Activated effector memory CD4-positive, alpha-beta T cell treated with Interleukin-2 at 50 U/mL for 16 hours (primary cell): ENCODE results near the gene TMEM222.

Experiments used
- DNase-seq: peaks from one replicate; pipeline ENCODE4 v3.0.0-alpha.2; 2020

The TMEM222 gene

GRCh38 chr1:27306892-27307761 lies 14.8 kb upstream of the TMEM222 start:
- DNase-seq = no peak

DNA sequence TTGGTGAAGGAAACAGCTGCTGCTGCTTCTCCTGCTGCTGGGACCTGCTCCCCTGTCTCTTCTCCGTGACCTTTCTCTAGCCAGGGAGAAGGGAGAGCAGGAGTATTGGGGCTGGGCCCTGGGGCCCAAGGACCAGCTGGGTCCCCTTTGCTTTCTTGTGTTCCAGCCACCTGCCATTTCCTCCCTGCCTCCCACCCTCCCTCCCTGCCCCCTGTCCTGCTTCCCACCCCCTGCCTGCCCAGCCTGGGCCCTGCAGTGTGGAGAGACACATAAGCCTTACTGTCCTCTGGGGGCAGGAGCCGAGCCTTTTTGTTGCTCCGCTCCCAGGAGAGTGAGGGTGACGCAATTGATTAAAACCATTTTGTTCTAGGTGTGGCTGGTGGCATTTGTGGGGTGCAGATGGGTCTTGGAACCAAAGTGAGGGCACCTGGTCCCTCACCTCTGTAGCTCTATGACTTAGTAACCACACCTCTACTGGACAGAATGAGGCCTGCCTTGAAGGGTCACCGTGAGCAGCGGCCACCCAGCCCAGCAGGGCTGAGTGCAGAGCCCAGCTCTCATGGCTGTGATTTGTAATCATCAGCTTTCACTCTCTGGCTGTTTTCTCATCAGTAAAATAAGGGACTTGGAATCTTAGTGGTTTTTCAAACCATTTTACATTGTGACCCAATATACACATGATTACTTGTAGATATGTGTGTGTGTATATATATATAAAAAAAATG lies 13.9 kb upstream of the TMEM222 start:
- DNase-seq = no peak

- no peak for DNase-seq
Measured at GRCh38 chr1:27314169-27314568, 7.8 kb upstream of the TMEM222 start.

DNA sequence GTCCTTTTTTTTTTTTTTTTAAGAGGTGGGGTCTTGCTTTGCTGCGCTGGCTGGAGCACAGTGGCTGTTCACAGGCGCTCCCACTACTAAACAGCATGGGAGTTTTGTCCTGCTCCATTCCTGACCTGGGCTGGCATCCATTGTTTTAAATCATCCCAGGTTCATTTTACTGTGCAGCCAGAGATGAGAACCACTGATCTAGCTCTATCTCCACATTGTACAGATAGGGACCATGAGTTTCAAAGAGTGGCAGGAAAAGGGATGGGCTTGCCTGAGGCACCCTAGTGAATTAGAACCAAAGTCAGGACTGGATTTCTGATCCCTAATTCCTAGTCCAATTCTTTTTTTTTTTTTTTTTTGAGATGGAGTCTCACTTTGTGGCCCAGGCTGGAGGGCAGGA lies 7.2 kb upstream of the TMEM222 start:
- no peak for DNase-seq

- no peak for DNase-seq
Measured at GRCh38 chr1:27316860-27317259, 5.1 kb upstream of the TMEM222 start.

- DNase-seq = no peak
Measured at GRCh38 chr1:27318136-27318535, 3.8 kb upstream of the TMEM222 start.

DNA sequence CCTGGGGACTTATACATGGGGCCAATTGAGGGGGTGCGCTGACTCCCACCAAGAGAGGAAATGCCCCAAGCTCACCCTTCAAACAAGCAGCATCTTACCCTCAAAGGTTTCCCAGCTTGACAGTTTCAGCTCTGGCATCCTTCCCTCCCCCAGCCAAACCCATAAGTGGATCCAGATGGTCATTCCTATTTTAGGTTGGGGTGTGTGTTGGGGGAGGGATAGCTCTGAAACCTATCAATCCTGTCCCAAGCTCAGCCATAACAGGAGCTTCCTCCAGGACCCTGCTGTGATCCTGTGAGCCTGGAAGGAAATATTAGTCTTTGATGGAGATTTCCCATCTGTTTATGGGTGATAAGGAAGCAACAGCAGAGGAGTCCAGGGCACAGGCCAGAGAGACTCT lies 3.4 kb upstream of the TMEM222 start:
- no peak for DNase-seq

DNA sequence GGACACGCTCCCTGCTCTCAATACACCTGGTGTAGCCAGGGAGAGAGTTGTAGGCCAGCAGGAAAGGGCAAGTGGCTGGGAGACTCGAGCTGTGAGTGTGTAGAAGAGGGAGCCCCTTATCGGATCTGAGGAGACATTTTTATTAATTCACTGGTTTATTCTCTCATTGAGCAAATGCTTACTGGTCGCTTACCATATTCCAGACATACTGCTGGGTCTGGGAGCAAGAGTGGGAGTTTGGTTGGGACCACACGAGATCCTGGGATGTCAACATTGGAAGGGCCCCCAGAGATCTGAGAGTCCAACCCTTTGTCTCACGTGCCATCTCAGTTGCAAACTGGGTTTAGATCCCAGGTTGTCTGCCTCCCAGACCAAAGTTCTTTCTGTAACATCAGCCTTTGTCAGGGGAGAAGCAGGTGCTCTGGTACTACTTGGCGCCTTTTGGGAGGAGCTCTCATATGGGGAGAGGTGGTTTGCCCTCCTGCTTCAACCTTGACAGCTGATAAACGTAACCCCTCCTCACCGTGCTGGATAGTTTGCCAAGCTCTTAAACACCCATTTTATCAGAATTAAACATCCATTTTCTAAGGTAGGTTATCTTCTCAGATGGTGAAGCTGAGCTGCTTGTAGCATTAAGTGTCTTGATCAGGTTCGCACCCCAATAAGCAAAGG lies 742 bp downstream of the TMEM222 start:
- DNase-seq = no peak

DNA sequence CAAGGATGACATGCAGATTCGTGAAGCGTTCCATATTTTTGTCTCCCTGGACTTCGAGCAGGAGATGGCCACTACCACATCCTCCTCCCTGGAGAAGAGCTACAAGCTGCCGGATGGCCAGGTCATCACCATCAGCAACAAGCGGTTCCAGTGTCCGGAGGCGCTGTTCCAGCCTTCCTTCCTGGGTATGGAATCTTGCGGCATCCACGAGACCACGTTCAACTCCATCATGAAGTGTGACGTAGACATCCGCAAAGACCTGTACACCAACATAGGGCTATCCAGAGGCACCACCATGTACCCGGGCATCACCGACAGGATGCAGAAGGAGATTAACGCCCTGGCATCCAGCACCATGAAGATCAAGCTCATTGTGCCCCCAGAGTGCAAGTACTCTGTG lies 3.3 kb downstream of the TMEM222 start:
- no peak for DNase-seq

DNA sequence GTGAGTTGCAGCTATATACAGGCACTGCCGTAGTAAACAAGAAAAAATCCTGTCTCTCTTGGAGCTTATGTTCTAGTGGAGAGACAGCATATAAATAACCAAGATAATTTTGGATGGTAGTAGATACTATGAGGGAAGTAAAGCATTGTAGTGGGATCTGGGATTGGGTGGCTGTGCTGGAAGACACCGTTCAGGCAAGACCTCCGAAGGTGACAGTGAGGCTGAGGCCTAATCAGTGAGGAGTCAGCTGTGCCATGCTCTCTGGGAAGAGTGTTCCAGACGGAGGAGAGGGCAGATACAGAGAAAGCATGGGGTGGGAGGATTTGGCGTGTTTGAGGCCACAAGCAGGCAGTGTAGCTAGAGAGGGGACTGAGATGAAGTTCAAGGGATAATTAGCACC lies 6.0 kb downstream of the TMEM222 start:
- DNase-seq = no peak

DNA sequence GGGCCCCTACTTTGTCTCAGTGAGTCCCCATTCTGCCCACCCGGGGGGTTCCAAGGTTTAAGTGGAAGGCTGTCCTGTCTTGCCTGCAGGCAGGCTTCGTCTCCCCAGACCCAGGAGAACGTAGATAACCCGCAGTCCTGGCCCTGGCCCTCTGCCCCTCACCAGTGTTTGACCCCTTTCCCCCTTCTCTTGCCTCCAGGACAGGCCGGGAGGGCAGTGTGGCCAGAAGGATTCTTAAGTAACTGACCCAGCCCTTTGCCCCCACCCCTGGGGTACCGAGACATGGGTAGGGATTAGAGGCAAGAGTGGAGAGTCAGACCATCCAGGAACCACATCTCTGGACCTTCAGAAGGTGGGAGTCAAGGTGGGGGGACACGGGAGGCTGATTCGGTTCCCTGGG lies 8.8 kb downstream of the TMEM222 start:
- DNase-seq = no peak

DNA sequence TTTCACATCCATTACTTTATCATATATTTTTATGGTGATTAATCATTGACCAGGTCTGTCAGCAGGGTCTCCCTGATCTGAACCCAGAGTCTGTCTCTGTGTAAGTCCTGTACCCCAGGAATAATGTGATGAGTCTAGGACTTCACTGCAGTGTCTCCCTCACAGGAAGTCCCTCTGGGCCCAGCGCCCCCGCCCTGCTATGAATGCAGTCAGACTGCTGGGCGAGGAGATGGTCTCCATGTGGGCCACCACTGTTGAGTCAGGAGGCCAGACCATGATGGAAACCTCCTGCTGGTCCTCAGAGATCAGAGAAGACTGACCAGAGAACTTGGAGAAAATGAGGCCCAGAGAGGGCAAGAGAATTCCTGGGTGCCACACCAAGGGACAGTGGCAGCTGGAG lies 9.5 kb downstream of the TMEM222 start:
- no peak for DNase-seq

DNA sequence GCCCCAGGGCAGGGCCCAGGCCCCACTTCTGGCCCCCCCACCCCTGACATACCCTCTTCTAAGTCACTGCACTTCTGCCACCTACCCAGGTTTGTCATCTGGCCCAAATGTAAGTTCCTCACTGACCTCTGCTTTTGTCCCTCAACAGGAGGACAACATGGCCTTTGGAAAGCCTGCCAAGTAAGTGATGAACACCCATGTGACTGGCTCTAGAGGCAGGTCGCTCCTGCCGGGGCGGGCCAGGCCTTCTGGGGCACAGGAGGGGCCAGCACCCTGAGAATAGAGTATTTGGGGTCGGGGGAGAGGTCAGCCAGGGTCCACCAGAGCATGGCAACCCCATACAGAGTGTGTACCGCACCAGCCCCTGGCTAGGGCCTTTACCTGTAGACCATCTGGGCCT lies 10.0 kb downstream of the TMEM222 start:
- DNase-seq = no peak

DNA sequence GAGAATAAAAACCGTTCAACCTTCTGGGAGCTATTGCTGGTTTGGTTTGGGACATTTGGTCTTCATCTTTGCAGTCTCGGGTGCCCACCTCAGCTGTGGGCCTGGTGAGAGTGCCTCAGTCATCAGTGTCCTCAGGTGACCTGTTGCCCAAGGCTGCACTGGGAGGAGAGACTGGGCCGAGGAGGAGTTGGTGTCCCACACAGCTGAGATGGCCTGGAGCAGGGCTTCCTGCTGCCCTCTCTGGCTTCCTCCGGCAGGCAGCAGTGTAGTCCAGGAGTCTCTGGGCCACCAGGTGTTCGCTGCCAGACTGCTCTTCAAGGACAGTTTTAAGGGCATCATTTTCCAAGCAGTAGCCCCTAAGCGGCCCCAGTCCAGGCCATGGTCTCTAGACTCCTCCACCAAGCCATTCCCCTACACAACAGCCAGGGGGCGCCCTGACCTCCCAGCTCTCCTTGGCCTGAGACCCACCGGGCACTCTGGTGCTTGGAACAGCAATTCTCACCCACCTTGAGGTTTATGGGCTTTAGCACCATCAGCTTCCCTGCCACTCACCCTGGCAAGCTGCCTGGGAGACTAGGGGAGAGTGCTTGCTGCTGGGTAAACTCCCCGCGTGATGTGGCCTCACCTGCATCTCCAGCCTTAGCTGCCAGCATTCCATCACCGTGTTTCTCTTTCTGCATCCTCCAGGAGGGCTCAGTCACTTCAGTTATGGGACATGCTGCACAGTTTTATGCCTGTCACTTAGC lies 10.7 kb downstream of the TMEM222 start:
- peak; percentile 41 for DNase-seq

DNA sequence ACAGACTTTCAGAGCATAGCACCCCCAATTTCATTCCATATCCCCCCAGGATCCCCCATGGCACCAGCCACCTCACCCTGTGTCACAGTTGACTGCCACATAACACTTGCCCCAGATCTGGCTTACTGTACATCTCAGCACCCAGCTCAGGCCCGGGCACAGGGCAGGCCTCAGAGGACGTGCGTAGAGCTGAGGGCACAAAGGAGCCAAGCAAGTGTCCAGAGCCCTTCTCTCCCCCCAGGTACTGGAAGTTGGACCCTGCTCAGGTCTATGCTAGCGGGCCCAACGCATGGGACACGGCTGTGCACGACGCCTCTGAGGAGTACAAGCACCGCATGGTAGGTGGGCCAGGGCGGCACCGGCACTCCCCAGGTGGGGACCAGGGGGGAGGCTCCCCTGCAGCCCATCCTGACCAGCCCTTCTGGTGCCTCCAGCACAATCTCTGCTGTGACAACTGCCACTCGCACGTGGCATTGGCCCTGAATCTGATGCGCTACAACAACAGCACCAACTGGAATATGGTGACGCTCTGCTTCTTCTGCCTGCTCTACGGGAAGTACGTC lies 11.8 kb downstream of the TMEM222 start:
- DNase-seq = no peak

GRCh38 chr1:27335506-27336422 lies 13.8 kb downstream of the TMEM222 start:
- no peak for DNase-seq

DNA sequence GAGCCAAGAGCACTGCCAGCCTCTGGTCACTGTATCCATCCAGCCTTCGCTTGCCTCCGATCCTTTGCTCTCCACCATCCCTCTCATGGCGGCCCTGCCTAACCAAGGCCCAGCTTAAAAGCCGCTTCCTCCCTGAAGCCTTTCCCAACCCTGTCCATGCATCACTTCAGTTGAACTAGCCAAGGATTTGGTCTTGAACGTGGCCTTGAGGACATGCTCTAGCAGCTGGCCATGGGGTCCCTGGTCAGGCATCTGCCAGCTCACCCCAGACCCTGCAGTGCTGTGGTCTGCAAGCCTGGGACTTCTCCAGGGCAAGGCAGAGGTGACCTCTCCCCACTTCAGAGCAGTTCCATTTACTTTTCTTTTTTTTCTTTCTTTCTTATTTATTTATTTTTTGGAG lies 14.8 kb downstream of the TMEM222 start:
- DNase-seq = no peak

GRCh38 chr1:27338751-27339150 lies 16.8 kb downstream of the TMEM222 start:
- no peak for DNase-seq

GRCh38 chr1:27339213-27339612 lies 17.2 kb downstream of the TMEM222 start:
- no peak for DNase-seq

GRCh38 chr1:27341525-27342252 lies 19.7 kb downstream of the TMEM222 start, which contains the start of gene SYTL1:
Gene SYTL1, plus strand, starts transcription at chr1:27342022. Its CDS starts 3,313 bp downstream, at chr1:27345335.
- peak; percentile 64 for DNase-seq

GRCh38 chr1:27342391-27342777 lies 20.4 kb downstream of the TMEM222 start:
- DNase-seq = peak; percentile 32
